Measurements from ENCODE around the gene ASB1. TPM values are rescaled to one million over a fixed set of nuclear protein-coding genes. Genes with fewer than 3 reads are reported as not detected.

The ASB1 gene
- total and polyA plus RNA-seq, 10 of the 15 experiments (the other 5 are each of a cell fraction or from before 2014, with no cell fraction given): 5.2 to 31.2 (median 25.8) TPM

GRCh38 chr2:238487652-238488346 is 61.1 kb downstream of the ASB1 start (continued):
- no peak for TF ChIP-seq ZNF274 (IDR thresholded peaks at IDR 0.05; ENCODE audit: insufficient read depth, insufficient read length)

- POLR2A ChIA-PET: no interaction called here
- no peak for ATAC-seq
- TF ChIP-seq KDM1A (IDR thresholded peaks at IDR 0.05; ENCODE audit: borderline replicate concordance) (no peak), ZBTB33 (IDR thresholded peaks at IDR 0.05) (no peak), GATAD2B (conservative IDR thresholded peaks at IDR 0.05; ENCODE audit: low read depth) (no peak), TAF1 (IDR thresholded peaks at IDR 0.05; ENCODE audit: borderline replicate concordance, low read depth, low read length) (no peak), USF2 (IDR thresholded peaks at IDR 0.05; ENCODE audit: borderline replicate concordance, low read depth, low read length) (no peak), HSF1 (IDR thresholded peaks at IDR 0.05; ENCODE audit: low read depth, low read length) (no peak), HDGF (IDR thresholded peaks at IDR 0.05) (no peak), SIN3A (IDR thresholded peaks at IDR 0.05; ENCODE audit: low read depth, low read length) (no peak), ATF2 (IDR thresholded peaks at IDR 0.05; ENCODE audit: low read length) (no peak), ETV6 (conservative IDR thresholded peaks at IDR 0.05 in 1 of 2, IDR thresholded peaks at IDR 0.05 in 1 of 2; ENCODE audit: borderline replicate concordance in 1 of 2, low read depth in 1 of 2) (no peak), BRCA1 (IDR thresholded peaks at IDR 0.05; ENCODE audit: low read depth, low read length) (no peak), RFX5 (IDR thresholded peaks at IDR 0.05; ENCODE audit: low read depth, low read length) (no peak), HDAC2 (IDR thresholded peaks at IDR 0.05) (no peak), SMARCA5 (IDR thresholded peaks at IDR 0.05) (no peak), ZNF207 (IDR thresholded peaks at IDR 0.05; ENCODE audit: borderline replicate concordance) (no peak), ZNF217 (IDR thresholded peaks at IDR 0.05) (no peak), EGR1 (IDR thresholded peaks at IDR 0.05; ENCODE audit: borderline replicate concordance in 1 of 2, low read depth in 2 of 2, low read length in 2 of 2) (no peak)
These were observed 61.7 kb downstream of the ASB1 start for GRCh38 chr2:238488347-238488826.

More at GRCh38 chr2:238488347-238488826, 61.7 kb downstream of the ASB1 start:
- Histone ChIP-seq H4K20me1 (ENCODE audit: control insufficient read depth, insufficient read depth) (no peaks in the 10 kb centered on the region), H3K27me3 (replicated peaks in 1 of 2; ENCODE audit: control insufficient read depth in 2 of 2, insufficient read depth in 2 of 2, low read length in 1 of 2) (no peaks in the 10 kb centered on the region; a peak in 1 of 4 replicates), H3K79me2 (ENCODE audit: control insufficient read depth, insufficient read depth, low read length) (no peaks in the 10 kb centered on the region), H3K27ac (ENCODE audit: control insufficient read depth, insufficient read depth) (no peak overlapping the region), H3K9me3 (replicated peaks; ENCODE audit: control insufficient read depth, insufficient read depth, low read length) (no peaks in the 10 kb centered on the region), H3K4me1 (ENCODE audit: control insufficient read depth, insufficient read depth, low read length) (no peaks in the 10 kb centered on the region), H3K36me3 (ENCODE audit: control insufficient read depth in 2 of 2, insufficient read depth in 2 of 2, low read length in 1 of 2) (no peaks in the 10 kb centered on the region), H3K4me2 (ENCODE audit: control insufficient read depth, insufficient read depth) (no peak overlapping the region), H3K9ac (ENCODE audit: control insufficient read depth, insufficient read depth, low read length) (no peak overlapping the region), H2AFZ (ENCODE audit: control insufficient read depth, low read depth, low read length) (no peak overlapping the region), H3K4me3 (no peak overlapping the region)
- in situ Hi-C loops (cut with MboI) (no loop called here), intact Hi-C loops (cut with micrococcal nuclease; ENCODE audit: unreplicated experiment) (no loop called here)
- 32% methylated on average over 10 of the region's 10 CpGs for WGBS (ENCODE audit: insufficient coverage, insufficient replicate concordance, low lambda C conversion rate, missing lambda C conversion rate)
- ChIA-PET RAD21 (ENCODE audit: unreplicated experiment) (no interaction called here), CTCF (no interaction called here), SMC1A (ENCODE audit: uncharacterized antibody, unreplicated experiment) (no interaction called here)
- no TSS peak for BruUV-seq (replicated peaks)
- no peak for FAIRE-seq
- no peak for DNase-seq (ENCODE audit: low read depth, low spot score)

Measured in GM12878 (cell line).